Measurements from ENCODE around the gene ST8SIA6. TPM values are rescaled to one million over a fixed set of nuclear protein-coding genes. Genes with fewer than 3 reads are reported as not detected.
A peak's percentile ranks its signal among the peaks of the same experiment; 100 is the strongest.

The ST8SIA6 gene
- total RNA-seq, 3 donors from 2014 or later (not counting 1 experiment from before 2014, with no cell fraction given): 12.2 to 19.7 (median 12.5) TPM

DNA sequence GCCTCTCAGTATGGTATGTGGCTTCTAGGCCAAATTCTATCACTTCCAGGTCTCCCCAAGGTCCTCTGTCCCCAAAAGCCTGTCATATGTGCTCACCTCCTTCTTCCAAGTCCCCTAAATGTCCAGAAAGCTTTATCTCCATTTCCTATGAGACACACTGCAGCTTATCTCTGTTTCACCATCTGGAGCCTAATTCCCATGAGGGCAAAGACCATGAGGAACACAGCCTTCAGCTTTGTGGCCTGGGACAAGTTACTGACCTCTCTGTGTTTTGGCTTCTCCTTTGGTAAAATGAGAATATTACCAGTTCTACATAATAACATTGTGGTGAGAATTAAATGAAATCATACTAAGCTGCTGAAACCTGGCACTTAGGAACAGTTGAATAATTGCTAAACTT lies 19.2 kb downstream of the ST8SIA6 start:
- Histone ChIP-seq H3K27ac (ENCODE audit: low read length) (no peak overlapping the region), H3K4me3 (ENCODE audit: low read length) (no peak overlapping the region), H3K4me1 (ENCODE audit: control insufficient read depth, insufficient read depth, low read length) (peaks cover 9% of the 10 kb centered on the region), H3K36me3 (ENCODE audit: control insufficient read depth, insufficient read depth, low read length) (no peaks in the 10 kb centered on the region), H3K9me3 (ENCODE audit: control insufficient read depth, insufficient read depth, low read length) (no peaks in the 10 kb centered on the region), H3K27me3 (ENCODE audit: control insufficient read depth, insufficient read depth, low read length) (no peaks in the 10 kb centered on the region)
- Mint-ChIP-seq H3K27me3 (ENCODE audit: low read depth in 2 of 2) (no peaks in the 10 kb centered on the region), H3K27ac (peak overlapping the region in 1 of 2 donors; percentile 29), H3K36me3 (no peaks in the 10 kb centered on the region), H3K4me3 (no peak overlapping the region), H3K4me1 (peaks cover 49 to 56% of the 10 kb centered on the region in 2 donors), H3K9me3 (peaks cover 0 to 4% of the 10 kb centered on the region in 2 donors)
- ATAC-seq (no peak), DNase-seq (no peak)
- intact Hi-C loops (cut with micrococcal nuclease): loop anchor here (10.0 kb wide), 1 partner anchor 590 kb away; no protein-coding TSS in a partner anchor
- no peak for TF ChIP-seq CTCF (IDR thresholded peaks at IDR 0.05)

DNA sequence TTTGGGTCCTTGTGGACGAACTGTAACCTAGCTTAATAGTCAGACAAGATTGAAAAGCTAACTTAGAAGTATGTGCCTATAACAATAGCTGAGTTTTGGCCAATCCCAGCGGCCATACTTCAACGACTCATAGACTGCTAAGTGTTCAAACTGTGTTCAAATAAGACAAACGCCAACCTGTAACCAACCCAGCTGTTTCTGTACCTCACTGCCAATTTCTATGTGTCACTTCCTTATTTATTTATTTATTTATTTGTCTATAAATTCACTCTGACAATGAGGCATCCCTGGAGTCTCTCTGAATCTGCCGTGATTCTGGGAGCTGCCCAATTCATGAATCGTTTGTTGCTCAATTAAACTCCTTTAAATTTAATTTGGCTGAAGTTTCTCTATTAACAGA lies 21.7 kb downstream of the ST8SIA6 start:
- Mint-ChIP-seq H3K9me3 (peaks cover 0 to 4% of the 10 kb centered on the region in 2 donors), H3K36me3 (no peaks in the 10 kb centered on the region), H3K4me3 (no peak overlapping the region), H3K27me3 (ENCODE audit: low read depth in 2 of 2) (no peaks in the 10 kb centered on the region), H3K27ac (no peak overlapping the region), H3K4me1 (peaks cover 50 to 64% of the 10 kb centered on the region in 2 donors)
- H3K27ac ChIP-seq (ENCODE audit: low read length): no peak overlapping the region
- no peaks in the 10 kb centered on the region for H3K27me3 ChIP-seq (ENCODE audit: control insufficient read depth, insufficient read depth, low read length)
- intact Hi-C loops (cut with micrococcal nuclease): loop anchor here (10.0 kb wide), 1 partner anchor 588 kb away; no protein-coding TSS in a partner anchor
- ATAC-seq (no peak), DNase-seq (no peak)
- H3K4me1 ChIP-seq (ENCODE audit: control insufficient read depth, insufficient read depth, low read length): peaks cover 27% of the 10 kb centered on the region
- H3K36me3 ChIP-seq (ENCODE audit: control insufficient read depth, insufficient read depth, low read length): no peaks in the 10 kb centered on the region
- 87% methylated on average over 6 of the region's 6 CpGs for WGBS (ENCODE audit: insufficient coverage)
- H3K9me3 ChIP-seq (ENCODE audit: control insufficient read depth, insufficient read depth, low read length): no peaks in the 10 kb centered on the region
- TF ChIP-seq CTCF (IDR thresholded peaks at IDR 0.05): no peak
- H3K4me3 ChIP-seq (ENCODE audit: low read length): no peak overlapping the region

DNA sequence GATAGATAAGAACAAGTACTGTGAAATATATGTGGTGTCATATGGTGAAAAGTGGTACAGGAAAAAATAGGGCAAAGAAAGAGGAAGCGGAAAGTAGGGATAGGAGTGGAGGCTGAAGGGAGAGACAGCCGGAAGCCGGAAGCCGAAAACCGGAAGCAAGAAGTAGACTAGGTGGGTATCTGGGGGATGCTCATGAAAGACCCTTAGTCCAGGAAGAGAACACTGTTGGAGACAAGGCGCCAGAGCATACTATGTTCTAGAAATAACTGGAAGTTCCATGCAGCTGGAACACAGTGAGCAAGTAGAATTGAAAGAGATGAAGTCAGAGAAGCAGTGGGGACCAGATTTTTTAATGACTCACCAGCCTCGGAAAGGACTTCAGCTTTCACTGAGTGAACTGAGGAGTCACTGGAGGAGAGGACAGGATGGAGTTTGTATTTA lies 22.5 kb downstream of the ST8SIA6 start:
- WGBS (ENCODE audit: insufficient coverage): 36% methylated on average over 7 of the region's 7 CpGs
- H3K9me3 ChIP-seq (ENCODE audit: control insufficient read depth, insufficient read depth, low read length): no peaks in the 10 kb centered on the region
- Mint-ChIP-seq H3K9me3 (peaks cover 0 to 3% of the 10 kb centered on the region in 2 donors), H3K4me3 (peak overlapping the region; percentile 18), H3K27me3 (ENCODE audit: low read depth in 2 of 2) (no peaks in the 10 kb centered on the region), H3K36me3 (no peaks in the 10 kb centered on the region), H3K4me1 (peaks cover 58 to 67% of the 10 kb centered on the region in 2 donors), H3K27ac (peak overlapping the region in 1 of 2 donors; percentile 95)
- H3K4me1 ChIP-seq (ENCODE audit: control insufficient read depth, insufficient read depth, low read length): peaks cover 36% of the 10 kb centered on the region
- no peak for DNase-seq
- TF ChIP-seq CTCF (IDR thresholded peaks at IDR 0.05): no peak
- H3K36me3 ChIP-seq (ENCODE audit: control insufficient read depth, insufficient read depth, low read length): no peaks in the 10 kb centered on the region
- no peaks in the 10 kb centered on the region for H3K27me3 ChIP-seq (ENCODE audit: control insufficient read depth, insufficient read depth, low read length)
- no peak overlapping the region for H3K27ac ChIP-seq (ENCODE audit: low read length)
- ATAC-seq: no peak
- no peak overlapping the region for H3K4me3 ChIP-seq (ENCODE audit: low read length)
- intact Hi-C loops (cut with micrococcal nuclease): loop anchor here (10.0 kb wide), 1 partner anchor 587 kb away; no protein-coding TSS in a partner anchor

All from natural killer cell (primary cell).